HG03159 (cell line): Measurements from ENCODE around the gene INS.

ENCODE experiments used
- ATAC-seq: cut with Tn5 transposase; IDR thresholded peaks from one replicate; pipeline ENCODE4 v1.9.1; 2021; ENCODE audit warnings: mild to moderate bottlenecking, moderate library complexity; ENCODE audit not compliant: unreplicated experiment

INS gene

GRCh38 chr11:2160736-2161259, at the start of gene INS:
TSS of gene INS (minus strand) at chr11:2161209. CDS start at chr11:2160971, 238 bp downstream.
- ATAC-seq, result no peak

- no peak for ATAC-seq
Observed at GRCh38 chr11:2210366-2211112, 49.5 kb upstream of the INS start.

GRCh38 chr11:2209900-2210321, 48.9 kb upstream of the INS start:
- no peak for ATAC-seq

- ATAC-seq, result no peak
Observed at GRCh38 chr11:2209370-2209801, 48.4 kb upstream of the INS start.

GRCh38 chr11:2208691-2209369, 47.8 kb upstream of the INS start:
- ATAC-seq, result no peak

GRCh38 chr11:2207773-2208621, 47.0 kb upstream of the INS start:
- no peak for ATAC-seq

- no peak for ATAC-seq
Observed at GRCh38 chr11:2207212-2207611, 46.2 kb upstream of the INS start.

GRCh38 chr11:2205981-2206690, 45.1 kb upstream of the INS start:
- no peak for ATAC-seq

GRCh38 chr11:2205214-2205720, 44.3 kb upstream of the INS start:
- ATAC-seq, result no peak

- no peak for ATAC-seq
Observed at GRCh38 chr11:2204361-2205213, 43.6 kb upstream of the INS start.

GRCh38 chr11:2203440-2204259, 42.6 kb upstream of the INS start:
- no peak for ATAC-seq

- no peak for ATAC-seq
Observed at GRCh38 chr11:2202900-2203439, 42.0 kb upstream of the INS start.

GRCh38 chr11:2202071-2202899, 41.3 kb upstream of the INS start:
- ATAC-seq, result no peak

- no peak for ATAC-seq
Observed at GRCh38 chr11:2201542-2201941, 40.5 kb upstream of the INS start.

GRCh38 chr11:2200957-2201519, 40.0 kb upstream of the INS start:
- ATAC-seq, result no peak

- ATAC-seq, result no peak
Observed at GRCh38 chr11:2200536-2200935, 39.5 kb upstream of the INS start.
